Measurements from ENCODE around the gene CCNK.

DNA sequence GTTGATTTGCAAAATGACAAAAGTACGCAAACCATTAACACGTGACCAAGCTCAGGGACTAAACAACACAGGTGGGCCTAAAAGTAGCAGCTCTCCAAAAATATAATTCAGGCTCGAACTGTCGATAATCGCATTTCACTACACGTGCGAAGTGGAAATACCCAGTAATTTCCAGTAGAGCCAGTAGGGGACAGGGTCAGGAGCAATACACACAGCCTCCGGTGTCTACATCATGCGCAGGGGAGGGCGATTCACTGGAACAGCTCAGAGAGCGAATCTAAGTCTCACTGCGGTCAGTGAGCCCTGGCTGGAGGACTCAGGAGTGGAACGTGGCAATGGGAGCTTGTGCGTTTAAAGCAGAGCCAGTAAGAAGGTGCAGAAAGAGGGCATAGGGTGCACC lies 40.9 kb upstream of the CCNK start:
- no peak for TF ChIP-seq HEYL (CRISPR knock-in tag; IDR thresholded peaks at IDR 0.05)
- TF ChIP-seq FOSL2 (IDR thresholded peaks at IDR 0.05), result no peak
- no peak for TF ChIP-seq FOSL2 (CRISPR knock-in tag; IDR thresholded peaks at IDR 0.05)
- TF ChIP-seq MYC (IDR thresholded peaks at IDR 0.05; ENCODE audit: borderline replicate concordance, low read length), result no peak
- TF ChIP-seq RFX5 (IDR thresholded peaks at IDR 0.05), result no peak
- no peak for TF ChIP-seq POLR2A (IDR thresholded peaks at IDR 0.05; ENCODE audit: low read length)
- TF ChIP-seq ESRRA (IDR thresholded peaks at IDR 0.05; ENCODE audit: borderline replicate concordance, low read length), result no peak
- TF ChIP-seq, protein P1, sequence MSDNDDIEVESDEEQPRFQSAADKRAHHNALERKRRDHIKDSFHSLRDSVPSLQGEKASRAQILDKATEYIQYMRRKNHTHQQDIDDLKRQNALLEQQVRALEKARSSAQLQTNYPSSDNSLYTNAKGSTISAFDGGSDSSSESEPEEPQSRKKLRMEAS (IDR thresholded peaks at IDR 0.05), result no peak
